GOT3 (cell line): ENCODE measurements around the gene LGR5.
"Not testable (repeated sequence)": the region's sequence is repeated elsewhere in the genome, so short reads cannot be mapped to it uniquely, and the experiment has no call there.

Experiments
- DNase-seq: peaks from one replicate; lab custom pipeline; 2025; ENCODE audit warnings: mixed read lengths; lab: John Stamatoyannopoulos, UW

LGR5 gene

DNA sequence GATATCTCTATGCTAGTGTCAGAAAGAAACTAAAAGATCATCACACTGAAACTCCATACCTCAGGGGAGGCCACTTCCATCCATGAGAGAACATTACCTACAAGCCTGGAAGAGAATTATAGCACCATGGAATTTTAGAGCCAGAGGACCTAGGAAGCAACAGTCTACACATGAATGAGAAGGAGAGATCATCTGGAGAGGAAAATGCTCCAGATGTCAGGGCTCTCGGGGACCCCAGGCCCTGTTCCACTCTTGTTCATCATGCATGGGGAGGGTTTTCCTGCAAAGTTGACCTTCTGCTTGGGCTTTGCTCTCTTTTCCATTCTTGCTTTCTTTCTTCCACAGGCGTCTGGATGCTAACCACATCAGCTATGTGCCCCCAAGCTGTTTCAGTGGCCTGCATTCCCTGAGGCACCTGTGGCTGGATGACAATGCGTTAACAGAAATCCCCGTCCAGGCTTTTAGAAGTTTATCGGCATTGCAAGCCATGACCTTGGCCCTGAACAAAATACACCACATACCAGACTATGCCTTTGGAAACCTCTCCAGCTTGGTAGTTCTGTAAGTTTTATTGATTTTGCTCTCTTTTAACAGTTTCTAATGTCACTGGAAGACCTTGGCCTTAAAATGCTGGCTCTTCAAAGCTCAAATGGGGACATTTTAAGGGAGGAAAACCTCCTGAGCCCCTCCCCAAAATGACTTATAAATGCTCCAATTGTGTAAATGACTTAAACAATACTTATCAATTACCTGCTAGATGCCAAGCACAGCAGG is 113.3 kb downstream of the LGR5 start:
- DNase-seq: no peak

GRCh38 chr12:71555191-71555590 is 115.6 kb downstream of the LGR5 start:
- no peak for DNase-seq

DNA sequence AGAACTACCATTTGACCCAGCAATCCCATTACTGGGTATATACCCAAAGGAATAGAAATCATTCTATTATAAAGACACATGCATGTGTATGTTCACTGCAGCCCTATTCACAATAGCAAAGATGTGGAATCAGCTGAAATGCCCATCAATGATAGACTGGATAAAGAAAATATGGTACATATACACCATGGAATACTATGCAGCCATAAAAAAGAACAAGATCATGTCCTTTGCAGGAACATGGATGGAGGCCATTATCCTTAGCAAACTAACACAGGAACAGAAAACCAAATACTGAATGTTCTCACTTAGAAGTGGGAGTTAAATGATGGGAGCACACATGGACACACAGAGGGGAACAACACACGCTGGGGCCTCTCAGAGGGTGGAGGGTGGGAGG is 116.2 kb downstream of the LGR5 start:
- DNase-seq: not testable (repeated sequence)

DNA sequence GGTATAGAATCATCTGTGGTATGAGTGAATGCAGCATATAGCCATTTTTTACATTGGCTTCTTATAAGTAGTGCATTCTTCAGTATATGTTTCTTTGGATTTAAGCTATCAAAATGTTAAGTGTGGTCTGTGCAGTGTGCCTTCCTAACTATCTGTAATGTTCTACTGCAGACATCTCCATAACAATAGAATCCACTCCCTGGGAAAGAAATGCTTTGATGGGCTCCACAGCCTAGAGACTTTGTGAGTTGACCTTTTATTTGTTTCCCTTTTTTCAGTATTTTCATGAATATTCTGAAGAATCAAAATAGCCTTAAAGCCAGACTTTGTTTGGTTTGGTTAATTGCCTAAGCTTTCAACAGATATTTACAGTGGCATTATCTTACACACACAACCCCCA is 116.8 kb downstream of the LGR5 start:
- DNase-seq: no peak

GRCh38 chr12:71556875-71557274 is 117.3 kb downstream of the LGR5 start:
- DNase-seq: peak; percentile 74

DNA sequence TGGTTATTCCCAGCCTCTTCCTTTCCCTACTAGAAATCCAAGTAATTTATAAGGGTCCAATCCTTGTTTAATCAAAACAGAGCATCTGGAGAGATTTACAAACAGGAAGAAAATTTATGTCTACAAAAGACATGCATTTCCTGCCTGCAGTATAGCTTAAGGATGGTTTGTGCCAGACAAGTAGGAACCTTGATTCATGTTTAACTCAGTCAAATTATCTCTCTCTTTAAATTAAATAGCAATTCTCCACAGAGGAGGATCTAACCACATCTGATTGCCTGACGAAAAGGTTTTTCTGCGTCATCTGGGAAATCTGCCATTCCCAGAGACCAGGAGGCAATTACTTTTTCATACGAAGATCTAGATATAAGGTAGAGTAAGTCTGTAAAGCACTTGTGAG is 118.8 kb downstream of the LGR5 start:
- DNase-seq: no peak

GRCh38 chr12:71562676-71563595 is 123.3 kb downstream of the LGR5 start:
- DNase-seq: no peak

DNA sequence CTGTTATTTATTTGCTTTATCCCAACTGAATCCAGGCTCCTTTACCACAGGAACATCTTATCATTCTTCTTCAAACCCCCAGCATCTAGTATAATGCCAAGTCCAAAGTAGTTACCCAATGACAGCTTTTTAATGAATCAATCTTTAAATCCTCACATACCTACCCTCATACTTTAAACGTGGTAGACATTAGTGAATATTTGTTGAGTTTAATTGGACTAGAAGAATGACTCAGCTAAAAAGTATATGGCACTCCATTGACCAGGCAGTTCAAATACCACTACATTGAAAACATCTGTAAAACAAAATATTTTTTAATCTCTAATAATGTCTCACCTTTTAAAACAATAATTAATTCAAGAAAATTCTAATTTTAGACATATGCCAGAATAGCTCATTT is 125.9 kb downstream of the LGR5 start:
- no peak for DNase-seq

DNA sequence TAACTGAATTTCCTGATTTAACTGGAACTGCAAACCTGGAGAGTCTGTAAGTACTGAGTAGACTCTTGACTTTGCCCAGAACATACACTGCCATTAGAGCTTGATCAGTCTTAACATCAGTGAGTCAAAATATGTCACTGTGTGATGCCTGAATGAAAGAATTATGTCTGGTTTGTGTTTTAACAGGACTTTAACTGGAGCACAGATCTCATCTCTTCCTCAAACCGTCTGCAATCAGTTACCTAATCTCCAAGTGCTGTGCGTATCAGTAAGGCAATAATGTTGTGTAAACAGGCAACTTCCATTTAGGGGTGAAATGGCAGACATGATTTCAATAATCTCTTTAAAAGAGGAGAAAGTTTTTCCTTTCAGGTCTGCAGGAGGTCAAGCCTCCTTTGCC is 127.1 kb downstream of the LGR5 start:
- no peak for DNase-seq

DNA sequence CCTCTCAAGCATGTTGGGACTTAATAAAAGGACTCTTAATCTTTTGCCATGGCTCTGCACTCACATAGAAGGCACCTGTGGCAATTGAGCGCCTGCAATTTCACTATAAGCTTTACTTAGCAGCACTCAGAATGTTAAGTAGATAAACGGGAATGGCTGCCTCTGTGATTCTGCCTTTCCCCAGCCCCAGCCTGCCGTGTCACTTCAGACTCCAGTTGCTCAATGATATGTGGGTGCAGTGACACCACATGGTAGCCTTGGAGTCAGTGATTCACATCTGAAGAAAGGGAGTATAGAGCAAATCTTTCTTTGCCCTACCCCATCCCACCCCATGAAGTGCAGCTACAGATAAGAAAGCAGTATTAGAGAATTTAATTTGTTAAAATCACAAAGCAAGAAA is 127.9 kb downstream of the LGR5 start:
- DNase-seq: no peak

- not testable (repeated sequence) for DNase-seq
Measured at GRCh38 chr12:71569885-71570284, 130.3 kb downstream of the LGR5 start.

DNA sequence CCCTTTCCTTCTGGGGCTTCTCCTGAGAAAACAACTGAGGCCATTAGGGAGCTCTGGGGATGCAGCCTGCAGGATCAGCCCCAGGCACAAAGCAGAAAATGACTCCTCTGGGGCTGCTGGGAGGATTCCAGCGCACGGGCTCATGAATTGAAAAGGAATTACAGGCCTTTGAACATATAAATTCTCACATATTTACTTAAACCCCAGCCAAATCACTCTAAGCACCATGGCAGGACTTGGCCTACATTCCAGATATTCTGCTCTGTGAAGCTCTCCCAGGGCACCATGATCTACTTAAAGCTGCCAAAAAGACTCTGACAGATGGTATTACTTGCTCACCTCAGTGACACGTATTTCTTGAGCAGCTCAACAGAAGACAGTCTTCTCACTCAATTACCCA is 136.9 kb downstream of the LGR5 start:
- DNase-seq: no peak

- DNase-seq: no peak
Measured at GRCh38 chr12:71578694-71579258, 139.2 kb downstream of the LGR5 start.

DNA sequence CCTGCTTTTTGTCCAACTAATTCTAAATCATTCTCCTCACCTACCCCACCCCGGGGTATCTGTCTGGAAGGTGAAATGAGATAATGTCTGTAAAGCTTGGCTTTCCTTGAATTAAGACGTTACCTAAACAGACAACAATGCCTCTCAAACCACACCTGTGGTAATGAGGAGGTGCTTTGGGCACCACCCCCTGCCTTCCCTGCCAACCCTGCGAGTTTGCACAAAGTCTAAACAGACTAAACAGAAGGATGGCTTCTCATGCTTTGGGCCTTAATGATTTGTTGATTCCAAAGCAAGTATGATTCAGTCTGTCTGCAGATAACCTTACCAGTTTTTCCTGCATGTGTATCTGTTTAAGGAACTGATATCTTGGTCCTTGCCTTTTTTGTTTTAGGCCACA is 141.6 kb downstream of the LGR5 start:
- DNase-seq: no peak

- DNase-seq: no peak
Measured at GRCh38 chr12:71582925-71583324, 143.3 kb downstream of the LGR5 start.

DNA sequence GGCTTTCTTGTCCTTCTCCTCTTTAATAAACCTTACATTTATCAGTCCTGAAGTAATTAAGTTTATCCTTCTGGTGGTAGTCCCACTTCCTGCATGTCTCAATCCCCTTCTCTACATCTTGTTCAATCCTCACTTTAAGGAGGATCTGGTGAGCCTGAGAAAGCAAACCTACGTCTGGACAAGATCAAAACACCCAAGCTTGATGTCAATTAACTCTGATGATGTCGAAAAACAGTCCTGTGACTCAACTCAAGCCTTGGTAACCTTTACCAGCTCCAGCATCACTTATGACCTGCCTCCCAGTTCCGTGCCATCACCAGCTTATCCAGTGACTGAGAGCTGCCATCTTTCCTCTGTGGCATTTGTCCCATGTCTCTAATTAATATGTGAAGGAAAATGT is 144.8 kb downstream of the LGR5 start:
- DNase-seq: no peak

DNA sequence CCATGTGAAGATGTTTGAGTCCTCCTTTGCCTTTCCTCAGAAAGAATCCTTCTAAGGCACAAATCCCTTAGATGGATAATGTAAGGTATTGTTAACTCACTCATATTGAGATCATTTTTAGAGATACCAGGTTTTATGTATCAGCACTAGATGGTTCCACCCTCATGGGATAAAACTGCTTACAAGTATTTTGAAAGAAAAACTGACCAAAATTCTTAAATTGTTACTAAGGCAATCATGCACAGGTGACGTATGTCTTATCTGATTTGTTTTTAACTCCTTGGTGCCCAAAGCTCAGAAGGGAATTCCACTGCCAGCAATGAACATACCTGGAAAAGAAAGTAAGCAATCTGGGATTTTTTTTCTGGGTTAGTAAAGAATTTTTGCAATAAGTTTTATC is 145.6 kb downstream of the LGR5 start:
- DNase-seq: no peak

DNA sequence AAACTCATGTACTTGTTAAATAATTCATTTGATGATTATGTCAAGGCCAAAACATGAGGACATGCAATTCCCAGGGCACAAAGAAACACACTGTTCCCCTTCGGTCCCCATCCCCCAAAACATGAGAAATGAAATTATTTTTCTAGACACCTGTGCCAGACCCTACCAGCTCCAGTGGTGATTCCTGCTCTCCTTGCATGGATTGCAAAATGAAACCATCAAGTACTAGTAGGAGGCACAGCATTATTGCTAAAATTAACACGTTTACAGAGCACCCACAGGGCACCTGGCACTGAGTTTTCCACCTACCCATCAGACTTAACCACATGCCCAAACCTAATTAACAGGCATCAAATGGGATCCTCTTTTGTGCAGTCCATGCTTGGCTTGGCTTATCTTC is 147.4 kb downstream of the LGR5 start:
- DNase-seq: no peak

- no peak for DNase-seq
Measured at GRCh38 chr12:71589478-71589881, 149.9 kb downstream of the LGR5 start.

- no peak for DNase-seq
Measured at GRCh38 chr12:71591601-71592000, 152.0 kb downstream of the LGR5 start.

DNA sequence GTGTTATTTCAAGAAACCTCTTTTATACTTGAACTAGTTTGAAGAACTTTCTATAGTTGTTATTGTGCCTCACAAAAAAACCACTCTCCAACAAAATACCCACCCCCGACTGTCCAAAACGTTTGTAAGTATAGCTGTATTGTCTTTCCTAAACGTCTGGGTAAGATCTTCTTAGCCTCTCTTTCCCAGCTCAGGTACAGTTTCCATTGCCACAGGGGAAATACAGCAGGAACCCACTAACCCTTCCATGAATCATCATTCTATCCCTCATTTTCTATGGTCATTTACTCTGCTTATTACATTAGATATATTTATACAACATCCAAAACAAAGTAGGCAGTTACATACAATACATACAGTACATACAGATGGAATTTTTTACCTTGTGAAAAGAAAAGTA is 153.2 kb downstream of the LGR5 start:
- DNase-seq: no peak

DNA sequence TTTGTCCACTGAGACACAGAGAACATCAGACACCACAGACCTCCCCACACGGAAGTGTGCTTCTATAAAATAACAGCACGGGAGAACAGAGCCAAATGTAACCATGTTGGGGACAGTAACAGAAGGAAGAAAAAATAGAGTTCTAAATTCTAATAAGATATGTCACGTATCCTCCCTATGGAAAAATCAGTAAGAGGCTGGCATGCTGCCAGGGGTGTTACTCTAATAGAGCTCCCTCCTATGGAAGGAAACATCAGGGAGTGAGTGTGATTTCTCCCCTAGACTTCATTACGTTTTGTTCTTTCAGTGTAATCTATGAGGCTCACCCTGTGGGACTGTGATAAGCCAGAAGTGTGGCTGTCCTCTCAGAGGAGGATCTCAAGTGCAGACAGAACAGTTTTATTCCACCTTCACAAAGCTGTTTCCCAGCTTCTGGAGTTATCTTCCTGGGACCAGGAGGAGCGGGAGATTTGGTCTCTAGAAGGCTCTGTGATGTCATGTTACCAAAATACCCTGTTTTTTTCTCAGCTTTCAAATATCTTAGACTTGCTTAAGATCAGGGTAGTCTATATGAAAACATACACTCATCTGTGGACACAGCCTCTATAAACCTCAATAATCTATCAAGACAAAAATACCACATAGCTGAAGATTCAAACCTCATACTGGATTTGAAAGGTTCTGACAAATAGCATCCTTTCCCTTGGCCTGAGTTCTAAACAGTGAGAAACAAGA is 154.8 kb downstream of the LGR5 start:
- no peak for DNase-seq
